ENCODE measurements around the gene TMPRSS2. TPM values are rescaled to one million over a fixed set of nuclear protein-coding genes. Genes with fewer than 3 reads are reported as not detected.
"Not testable (repeated sequence)": the region's sequence is repeated elsewhere in the genome, so short reads cannot be mapped to it uniquely, and the experiment has no call there.

The TMPRSS2 gene
- total RNA-seq, 1 experiment from 2014 or later: not detected

- in situ Hi-C loops (cut with HindIII; ENCODE audit: low sequenced_read_pairs): no loop called here
- DNase-seq (ENCODE audit: low spot score): no peak
Observed at GRCh38 chr21:41418956-41419680, 88.8 kb downstream of the TMPRSS2 start.

- DNase-seq (ENCODE audit: low spot score): no peak
- in situ Hi-C loops (cut with HindIII; ENCODE audit: low sequenced_read_pairs): no loop called here
Observed at GRCh38 chr21:41418393-41418792, 89.6 kb downstream of the TMPRSS2 start.

- DNase-seq (ENCODE audit: low spot score); in situ Hi-C loops (cut with HindIII; ENCODE audit: low sequenced_read_pairs): not testable (repeated sequence)
Observed at GRCh38 chr21:41417505-41417904, 90.5 kb downstream of the TMPRSS2 start.

Other genes with a start within 250 kb of the TMPRSS2 start
- not detected in 2 replicates for gene FAM3B, start 191.4 kb downstream of the TMPRSS2 start, total RNA-seq (2014; rRNA removed; shearing (Covaris generic))
- gene MX2, start 146.1 kb downstream of the TMPRSS2 start, total RNA-seq (2014; rRNA removed; shearing (Covaris generic)): not detected in 2 replicates
- gene MX1, start 81.9 kb downstream of the TMPRSS2 start, total RNA-seq (2014; rRNA removed; shearing (Covaris generic)): not detected in 2 replicates